HCEC 1CT (cell line): Measurements from ENCODE around the gene RAD51AP2.
"Not testable (repeated sequence)": the region's sequence is repeated elsewhere in the genome, so short reads cannot be mapped to it uniquely, and the experiment has no call there.

ENCODE experiments used
- DNase-seq: peaks from one replicate; pipeline ENCODE4 v3.0.0-alpha.2; 2017

Gene RAD51AP2

DNA sequence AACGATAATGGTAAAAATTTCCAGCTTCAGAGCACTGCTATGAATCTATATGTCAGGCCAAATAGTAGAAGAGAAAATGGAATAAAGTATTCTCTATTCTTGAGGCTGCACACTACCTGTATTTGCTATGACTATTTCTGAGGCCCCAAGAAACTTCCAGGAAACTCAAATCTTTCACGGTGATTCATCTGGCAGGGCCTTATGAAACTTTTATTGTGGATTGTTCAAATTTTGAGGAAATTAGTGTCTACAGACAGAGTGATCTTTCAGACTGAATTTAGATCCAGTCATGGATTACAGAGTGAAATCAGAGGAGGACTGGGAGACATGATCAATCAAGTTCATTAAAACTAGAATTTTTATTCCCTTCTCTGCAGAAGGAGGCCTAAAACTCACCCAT, 18.2 kb upstream of the RAD51AP2 start:
- no peak for DNase-seq

DNA sequence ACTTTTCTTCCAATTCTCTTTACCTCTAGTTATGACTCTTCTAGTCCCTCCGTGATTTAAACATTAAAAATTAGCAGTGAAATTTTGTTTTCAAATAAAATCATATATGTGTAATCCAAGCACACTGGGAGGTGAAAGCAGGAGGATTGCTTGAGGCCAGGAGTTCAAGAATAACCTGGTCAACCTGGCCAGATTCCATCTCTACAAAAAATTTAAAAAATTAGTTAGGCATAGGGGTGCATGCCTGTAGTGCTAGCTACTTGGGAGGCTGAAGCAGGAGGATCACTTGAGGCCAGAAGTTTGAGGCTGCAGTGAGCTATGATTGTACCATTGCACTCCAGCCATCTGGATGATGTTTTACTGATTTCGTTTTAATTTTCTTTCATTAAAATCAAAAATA, 15.3 kb upstream of the RAD51AP2 start:
- no peak for DNase-seq

DNA sequence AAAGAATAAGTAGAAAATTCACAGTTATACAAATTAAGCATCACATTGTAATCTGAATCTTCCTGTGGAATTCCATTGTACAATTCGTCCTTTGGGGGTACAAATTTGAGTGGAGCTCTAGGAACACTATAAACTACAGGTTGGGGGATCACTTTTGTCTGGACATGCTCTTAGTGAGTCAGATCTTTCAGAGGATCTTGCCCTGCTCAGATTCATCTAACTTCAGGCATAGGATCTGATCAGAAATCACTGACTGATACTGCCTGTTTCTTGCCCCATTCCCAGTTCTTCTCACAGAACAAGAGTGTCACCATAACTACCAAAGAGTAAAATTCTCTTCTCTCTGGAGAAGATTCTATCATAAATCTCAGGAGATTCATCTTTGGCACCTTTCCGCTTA, 11.5 kb upstream of the RAD51AP2 start:
- DNase-seq = no peak

DNA sequence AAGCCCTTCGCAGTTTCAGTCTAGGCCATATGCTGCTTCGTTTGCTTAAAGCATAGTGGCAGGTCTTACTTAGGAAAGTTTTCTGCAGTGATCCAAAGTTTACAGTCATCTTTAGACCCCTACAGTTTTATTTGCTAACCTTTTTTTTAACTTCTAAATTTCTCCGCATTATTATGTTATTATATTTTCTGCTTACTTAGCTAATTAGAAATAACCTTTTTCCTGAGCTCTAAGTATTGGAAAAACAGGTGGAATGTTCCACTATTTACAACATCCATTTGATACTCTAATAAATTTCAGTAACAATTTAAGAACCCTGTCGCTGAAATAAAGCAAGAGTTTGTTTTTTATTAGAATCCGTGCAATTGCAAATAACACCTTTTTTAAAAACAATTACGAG, 4.1 kb upstream of the RAD51AP2 start:
- no peak for DNase-seq

DNA sequence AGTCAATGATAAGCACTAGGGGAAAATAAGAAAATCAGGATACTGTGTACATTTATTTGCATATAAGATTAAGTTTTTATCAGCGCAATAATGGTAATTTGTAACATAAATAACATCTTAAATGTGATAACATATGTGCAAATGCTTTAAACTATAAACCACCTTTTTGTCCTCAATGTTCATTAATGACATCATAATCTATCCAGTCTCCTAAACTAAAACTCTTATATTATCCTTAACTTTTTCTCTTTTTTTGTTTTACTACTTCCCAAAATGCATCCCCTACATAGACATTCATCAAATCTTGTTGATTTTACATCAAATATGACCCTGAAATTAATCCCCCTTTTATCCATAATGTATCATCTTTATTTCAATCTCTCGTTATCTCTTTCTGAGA, 3.4 kb upstream of the RAD51AP2 start:
- no peak for DNase-seq

DNA sequence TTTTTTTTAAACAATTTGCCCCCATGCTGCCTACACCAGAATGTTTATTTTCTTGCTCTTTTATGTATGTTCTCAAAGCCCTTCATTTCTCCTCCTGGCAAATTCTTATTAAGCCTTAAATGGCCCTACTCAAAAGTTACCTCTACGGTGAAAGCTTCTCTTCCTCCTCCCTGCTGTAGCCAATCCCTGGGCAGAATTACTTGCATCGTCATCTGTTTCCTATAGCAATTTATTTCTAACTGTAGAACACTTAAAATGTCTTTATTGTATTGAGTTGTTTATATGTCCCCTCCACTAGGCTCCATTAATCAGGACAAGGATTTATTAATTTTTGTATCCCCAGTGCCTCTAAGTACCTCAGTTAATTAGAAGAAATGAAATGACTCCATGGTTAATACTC, 2.5 kb upstream of the RAD51AP2 start:
- peak; percentile 15 for DNase-seq

DNA sequence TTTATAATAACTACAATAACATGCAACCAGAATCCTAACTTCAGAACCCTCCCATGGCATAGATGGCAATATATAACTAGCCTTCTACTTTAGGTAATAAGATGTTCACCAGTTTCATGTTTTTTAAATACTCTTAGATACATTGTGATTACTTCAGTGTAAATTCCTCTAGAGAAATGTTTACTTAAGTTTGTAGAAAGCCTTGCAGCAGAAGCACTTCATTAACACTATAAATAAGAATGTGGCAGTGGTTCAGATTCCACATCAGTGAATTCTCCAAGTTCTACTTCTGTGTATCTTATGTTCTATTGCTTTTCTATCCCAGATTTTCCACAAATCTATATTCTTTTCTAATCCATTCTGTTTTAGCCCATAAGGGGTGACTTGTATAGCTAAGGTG, 1.2 kb upstream of the RAD51AP2 start:
- DNase-seq = no peak

DNA sequence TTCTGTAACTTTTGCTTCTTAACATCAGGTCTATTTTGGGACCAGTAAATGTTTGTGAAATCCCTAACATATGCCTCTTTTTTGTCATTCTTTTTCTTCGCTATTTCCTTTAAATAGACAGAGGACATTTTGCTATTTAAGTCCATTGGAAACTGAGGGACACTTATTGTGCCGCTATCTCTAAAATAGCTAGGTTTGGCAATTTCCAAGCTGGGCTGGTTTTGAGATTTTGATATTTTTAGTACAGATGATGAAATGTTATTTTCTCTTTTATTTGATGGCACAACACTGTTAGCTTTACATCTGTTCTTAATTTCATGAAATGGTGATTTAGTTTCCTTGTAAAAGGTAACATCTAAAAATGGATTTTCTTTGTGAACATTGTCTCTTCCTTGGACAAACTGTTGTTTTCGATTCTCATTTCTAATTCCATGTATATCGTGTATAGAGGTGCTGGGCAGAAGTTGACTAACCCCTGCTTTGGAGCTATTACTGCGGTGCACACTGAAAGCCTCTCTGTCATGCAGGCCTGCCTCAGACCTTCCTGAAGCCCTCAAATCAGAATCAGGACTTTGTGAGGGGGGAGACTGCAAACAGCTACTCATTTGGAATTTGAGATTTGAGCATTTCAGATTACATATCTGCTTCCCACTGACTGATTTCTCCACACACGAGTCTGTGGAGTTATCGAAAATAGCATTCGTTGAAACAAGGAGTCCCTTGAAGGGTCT, 594 bp downstream of the RAD51AP2 start:
- DNase-seq = no peak

DNA sequence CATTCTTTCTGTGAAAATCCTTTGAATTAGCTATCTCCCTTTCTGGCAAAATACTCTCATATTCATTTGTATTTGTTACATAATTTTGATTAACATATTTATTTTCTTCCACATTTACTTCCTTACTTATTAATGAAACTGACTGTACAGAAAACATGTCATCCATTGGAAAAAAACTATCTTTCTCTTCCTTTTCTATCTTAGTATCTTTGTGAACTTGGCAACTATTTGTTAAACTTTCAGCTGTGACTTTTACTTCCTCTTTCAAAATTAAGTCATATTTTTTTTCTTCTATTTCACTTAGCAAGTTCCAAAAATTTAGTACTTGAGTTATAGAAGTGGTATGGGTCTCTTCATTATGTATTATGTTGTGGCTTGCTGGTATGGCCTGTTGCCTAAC, 2.6 kb downstream of the RAD51AP2 start:
- no peak for DNase-seq

DNA sequence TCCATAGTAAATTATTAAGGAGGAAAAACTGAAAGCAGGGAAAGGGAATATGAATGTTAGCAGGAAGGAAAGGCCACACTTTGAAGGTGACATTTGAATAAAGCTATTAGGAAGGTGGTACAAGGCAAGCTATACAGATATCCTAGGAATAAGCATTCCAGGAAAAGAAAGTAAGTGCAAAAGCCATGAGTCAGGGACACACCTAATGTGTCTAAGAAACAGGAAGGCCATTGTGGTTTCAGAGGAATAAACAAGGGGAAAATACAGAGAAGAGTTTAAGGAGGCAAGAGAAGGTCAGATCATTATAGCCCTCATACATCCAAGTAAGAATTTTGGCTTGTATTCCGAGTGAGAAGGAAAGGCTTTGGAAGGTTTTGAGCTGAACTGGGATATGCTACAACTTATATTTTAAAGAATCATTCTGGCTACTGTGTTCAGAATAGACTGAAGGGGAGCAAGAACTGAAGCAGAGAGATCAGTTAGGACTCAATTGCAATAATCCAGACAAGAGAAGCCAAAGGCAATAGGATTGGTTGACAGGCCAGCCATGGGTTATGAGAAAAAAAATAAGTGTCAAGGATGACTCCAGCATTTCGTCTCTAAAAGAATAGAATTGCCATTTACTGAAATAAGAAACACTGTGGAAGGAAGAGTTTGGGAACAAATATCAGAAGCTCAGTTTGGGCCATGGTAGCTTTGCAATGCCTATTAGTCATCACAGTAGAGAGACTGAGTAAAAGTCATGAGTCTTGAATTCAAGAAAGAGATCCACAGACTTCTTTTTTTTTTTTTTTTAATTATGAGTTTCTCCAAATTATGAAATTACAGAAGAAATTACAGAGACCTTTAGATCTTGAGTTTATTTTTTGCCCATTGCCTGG, 11.3 kb downstream of the RAD51AP2 start:
- peak; percentile 6 for DNase-seq

DNA sequence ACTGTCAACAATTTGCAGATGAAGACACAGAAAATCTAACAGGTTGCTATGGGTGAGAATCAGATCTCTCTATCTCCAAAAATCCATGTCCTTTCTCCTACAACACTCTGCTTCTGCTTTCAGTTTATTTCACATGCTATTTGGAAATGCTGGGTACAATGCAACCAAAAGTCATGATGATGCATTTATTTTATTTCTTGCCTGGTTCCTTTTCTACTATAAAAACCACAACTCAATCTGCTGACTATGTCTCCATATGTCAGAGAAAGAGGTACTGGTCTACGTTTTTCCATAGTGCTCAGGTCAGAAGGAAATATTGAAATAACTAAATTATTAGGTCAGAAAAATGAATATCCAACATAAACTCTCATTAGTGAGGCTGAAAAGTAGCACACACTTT, 20.5 kb downstream of the RAD51AP2 start:
- DNase-seq = no peak

DNA sequence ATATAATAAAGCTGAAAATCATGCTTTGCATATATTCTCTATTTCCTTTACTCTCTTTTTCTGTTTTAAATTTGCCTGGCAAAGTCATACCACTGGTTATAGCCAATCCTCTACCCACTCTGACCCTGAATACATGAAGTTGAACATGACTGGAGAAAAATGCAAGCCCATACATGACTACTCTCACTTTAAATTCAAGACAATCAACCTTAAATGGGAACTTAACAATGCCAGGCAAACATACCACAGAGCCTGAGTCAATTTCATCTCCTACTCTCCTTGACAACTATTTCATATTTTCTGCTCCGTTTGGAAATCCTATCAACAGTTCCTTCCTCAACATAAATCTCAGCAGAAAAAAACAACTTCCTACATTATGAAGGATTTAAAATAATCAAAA, 22.6 kb downstream of the RAD51AP2 start:
- no peak for DNase-seq

DNA sequence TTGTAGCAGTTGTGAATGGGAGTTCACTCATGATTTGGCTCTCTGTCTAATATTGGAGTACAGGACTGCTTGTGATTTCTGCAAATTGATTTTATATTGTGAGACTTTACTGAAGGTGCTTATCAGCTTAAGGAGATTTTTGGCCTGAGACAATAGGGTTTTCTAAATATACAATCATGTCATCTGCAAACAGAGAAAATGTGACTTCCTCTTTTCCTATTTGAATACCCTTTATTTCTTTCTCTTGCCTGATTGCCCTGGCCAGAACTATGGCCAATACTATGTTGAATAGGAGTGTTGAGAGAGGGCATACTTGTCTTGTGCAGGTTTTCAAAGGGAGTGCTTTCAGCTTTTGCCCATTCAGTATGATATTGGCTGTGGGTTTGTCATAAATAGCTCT, 28.1 kb downstream of the RAD51AP2 start:
- not testable (repeated sequence) for DNase-seq

DNA sequence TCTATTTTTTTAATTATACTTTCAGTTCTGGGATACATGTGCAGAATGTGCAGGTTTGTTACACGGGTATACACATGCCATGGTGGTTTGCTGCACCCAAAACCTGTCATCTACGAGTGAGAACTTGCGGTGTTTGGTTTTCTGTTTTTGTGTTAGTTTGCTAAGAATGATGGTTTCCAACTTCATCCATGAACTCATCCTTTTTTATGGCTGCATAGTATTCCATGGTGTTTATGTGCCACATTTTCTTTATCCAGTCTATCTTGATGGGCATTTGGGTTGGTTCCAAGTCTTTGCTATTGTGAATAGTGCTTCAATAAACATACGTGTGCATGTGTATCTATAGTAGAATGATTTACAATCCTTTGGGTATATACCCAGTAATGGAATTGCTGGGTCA, 29.6 kb downstream of the RAD51AP2 start:
- not testable (repeated sequence) for DNase-seq

DNA sequence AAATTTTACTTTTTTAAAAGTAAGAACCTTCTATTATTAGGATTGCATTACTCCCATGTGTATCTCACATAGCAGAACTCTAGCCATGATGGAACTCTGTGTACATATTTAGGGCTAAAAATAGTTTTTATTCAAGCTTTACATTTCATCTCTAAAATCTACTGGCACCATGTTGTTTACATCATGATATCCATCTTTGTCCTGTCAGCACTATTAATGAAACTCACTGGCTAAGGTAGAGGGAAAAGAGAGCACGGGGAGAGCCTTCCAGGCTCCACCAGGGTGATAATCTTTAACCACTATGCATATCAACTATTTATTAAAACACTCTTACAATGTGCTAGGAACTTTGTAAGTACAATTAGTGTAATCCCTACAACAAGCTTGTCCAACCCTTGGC, 34.7 kb downstream of the RAD51AP2 start:
- DNase-seq = no peak

DNA sequence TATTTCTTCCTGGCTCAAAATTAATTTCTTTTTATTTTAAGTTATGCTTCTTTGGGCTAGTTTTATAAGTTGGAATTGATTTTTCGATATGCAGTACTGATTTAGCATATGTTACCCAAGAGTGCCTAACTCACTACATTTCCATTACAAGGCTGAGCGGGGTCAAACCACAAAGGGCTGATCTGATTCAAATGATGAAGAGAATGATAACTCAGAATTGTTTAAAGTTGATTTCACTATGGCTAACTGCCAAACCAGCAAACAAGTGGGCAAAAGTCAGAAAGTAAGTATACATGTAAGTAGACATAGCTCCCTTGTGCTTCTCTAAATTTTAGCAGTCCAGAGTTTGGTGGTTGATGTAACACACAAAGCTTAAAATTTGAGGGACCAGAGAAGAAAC, 35.6 kb downstream of the RAD51AP2 start:
- peak; percentile 49 for DNase-seq

DNA sequence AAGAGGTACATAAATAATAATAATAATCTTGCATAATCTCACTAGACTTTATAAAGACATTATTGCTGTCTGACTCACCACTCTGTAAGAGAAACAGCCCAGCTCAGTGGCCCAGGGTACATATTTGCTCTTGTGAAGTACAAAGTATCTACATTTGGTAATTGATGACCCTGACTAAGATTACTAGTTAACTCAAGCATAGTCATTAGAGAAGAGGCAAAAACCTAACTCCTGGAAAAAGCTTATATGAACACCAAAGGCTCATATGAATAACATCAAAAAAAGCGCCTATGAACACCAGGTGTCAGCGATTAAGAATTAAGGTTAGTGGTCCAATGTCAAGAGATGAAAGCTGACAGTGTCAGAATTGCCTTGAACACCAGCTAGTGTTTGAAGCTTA, 38.4 kb downstream of the RAD51AP2 start:
- DNase-seq = peak; percentile 69

DNA sequence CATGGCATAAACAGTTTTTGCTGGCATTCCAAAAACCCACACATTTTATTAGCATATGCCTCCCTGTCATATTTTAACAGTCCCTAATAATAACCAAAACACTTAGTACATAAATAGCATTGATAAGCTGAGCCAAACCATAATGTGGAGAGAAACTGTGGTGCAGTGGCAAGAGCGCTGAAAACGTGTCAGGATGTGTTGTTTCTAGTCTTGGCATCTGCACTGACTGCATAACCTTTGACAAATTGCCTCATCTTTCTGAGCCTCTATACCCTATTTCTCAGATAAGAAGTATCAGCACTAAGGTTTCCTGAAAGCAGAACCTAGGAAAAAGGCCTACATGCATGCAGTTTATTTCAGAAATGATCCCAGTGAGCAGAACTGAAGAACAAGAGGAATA, 41.4 kb downstream of the RAD51AP2 start:
- no peak for DNase-seq

DNA sequence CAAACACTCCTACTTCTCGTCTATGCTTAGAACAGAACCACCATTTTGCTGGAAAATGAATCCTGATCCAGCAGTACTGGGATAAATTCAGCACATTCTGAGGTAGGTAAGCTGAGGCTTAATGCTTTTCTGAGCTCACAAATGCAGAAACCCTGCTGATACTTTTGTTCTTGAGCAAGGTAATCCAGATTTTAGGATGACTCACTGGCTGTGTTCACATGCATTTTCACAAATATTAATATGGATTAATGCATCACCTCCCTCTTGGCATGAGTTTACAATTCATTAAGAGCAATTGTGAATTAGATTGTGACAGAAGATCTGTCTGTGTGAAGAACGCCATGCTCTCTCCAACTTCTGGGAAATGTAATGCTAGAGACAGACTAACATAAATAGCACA, 42.2 kb downstream of the RAD51AP2 start:
- no peak for DNase-seq

DNA sequence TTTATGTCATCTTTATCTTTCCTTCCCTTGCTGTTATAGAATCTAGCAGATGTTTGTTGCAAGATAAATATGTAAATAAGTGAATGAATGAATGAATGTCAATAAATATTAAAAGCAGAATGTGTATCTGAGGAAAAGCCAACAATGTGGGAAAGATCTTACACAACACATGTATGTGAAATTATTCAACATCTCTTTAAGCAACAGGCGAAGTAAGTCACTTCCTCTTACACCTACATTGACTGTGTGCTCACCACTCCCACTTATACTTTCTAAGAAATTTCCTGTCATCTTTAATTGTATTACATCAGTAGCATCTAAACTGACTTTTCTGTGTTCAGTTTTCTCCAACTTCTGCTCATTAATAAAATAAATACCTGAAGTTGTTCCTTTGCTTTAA, 43.0 kb downstream of the RAD51AP2 start:
- DNase-seq = peak; percentile 6

DNA sequence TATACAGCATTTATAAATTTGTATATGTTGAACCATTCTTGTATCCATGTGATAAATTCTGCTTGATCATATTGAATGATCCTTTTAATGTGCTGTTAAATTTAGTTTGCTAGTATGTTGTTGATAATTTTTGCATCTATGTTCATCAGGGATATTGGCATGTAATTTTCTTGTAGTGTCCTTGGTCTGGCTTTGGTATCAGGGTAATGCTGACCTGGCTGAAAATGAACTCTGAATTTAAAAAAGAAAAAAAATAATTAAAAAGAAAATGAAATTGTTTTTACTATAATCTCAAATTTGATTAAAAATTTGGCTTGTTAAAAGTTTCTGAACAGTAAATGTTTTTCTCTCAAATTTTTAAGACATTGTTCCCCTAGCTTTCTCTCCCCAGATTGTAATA, 46.3 kb downstream of the RAD51AP2 start:
- no peak for DNase-seq

DNA sequence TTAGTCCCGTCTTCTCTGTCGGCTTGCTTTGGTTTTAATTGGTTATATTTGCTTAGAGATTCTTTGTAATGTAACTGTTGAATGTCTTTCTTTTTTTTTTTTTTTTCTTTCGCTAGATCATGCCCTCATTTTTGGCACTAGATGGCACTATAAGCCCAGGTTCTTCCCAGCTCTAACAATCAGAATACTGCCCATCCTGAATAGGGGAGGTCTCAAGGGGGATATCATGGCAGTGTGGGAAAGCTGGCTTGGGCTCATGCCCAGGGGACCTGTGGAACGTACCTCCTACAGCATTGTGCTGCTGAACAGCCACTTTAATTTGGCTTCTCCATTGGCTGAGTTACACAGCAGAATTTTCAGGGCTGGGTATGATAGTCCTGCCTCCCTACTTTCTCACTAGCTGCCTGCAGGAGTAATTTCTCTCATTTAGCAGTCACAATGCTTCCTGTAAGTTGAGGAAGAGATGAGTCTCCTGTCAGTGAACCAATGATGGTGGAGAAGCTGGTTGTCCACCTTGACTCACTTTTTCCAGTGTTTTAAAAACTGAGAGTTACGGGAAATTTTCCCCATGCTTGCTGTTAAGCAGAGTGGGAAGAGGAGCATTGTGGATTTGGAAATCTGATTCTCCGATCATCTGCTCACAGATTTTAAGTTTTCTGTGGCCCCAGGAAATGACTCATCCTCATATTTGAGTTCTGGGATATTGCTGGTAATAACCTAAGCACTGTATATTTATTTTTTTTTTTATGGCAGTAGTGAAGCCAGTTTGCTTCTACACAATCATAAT, 47.2 kb downstream of the RAD51AP2 start:
- DNase-seq = peak; percentile 81

DNA sequence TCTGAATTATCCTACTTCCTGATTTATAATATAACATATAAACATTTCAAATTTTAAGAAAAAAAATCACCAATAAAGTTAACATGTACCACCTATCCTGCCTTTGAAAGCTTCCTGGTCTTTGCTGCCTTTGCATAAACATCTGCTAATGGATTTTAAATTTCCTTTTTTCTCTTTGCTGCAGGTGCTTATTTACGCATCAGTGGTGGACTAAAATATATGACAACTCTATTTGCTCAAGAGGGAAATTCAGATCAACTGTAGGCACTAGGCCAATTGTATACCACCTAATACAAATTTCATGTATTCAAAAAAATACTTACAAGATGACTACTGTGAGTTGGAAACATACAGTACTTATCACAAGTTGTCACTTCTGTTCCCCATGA, 57.2 kb downstream of the RAD51AP2 start:
- DNase-seq = no peak
